ENCODE measurements around the gene STAG2.
"Not testable (repeated sequence)": the region's sequence is repeated elsewhere in the genome, so short reads cannot be mapped to it uniquely, and the experiment has no call there.

The STAG2 gene

DNA sequence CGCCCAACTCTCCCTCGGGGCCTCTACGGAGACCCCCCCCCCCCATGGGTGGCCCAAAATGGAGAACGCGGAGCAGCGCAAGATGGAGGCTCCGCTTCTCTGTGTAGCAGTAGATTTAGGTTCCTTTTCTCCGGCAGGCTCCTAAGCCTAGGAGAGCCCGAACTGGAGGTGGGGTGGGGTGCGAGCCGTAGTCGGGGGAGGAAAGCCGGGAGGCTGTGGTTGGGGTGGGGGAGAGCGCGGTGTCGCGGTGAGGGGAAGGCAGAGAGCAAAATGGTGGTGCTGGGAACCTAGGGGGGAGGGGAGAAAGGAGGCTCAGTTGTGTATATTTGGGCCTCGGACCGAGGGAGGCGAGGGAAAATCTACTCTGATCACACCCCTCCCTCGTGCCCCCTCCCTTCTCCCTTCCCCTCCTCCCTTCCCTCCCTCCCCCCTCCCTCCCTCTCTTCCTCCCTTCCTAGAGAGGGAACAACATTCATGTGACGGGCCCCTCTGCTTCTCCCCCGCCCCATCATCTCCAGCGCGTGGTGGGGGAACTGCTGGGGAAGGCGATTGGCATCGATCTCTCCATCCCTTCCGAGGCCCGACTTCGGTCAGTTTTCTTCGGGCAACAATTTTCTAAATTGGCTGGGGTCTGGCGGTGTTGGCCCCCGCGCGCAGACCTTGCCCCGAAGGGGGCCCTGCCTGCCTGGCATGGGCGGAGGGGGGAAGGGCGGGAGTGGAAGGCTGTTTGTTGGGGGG is at the start of gene STAG2:
STAG2 (plus strand) TSS at position 439 of the 738 bp plus-strand sequence. CDS start 60,922 bp downstream, outside the sequence.
- peak; percentile 32 for DNase-seq

DNA sequence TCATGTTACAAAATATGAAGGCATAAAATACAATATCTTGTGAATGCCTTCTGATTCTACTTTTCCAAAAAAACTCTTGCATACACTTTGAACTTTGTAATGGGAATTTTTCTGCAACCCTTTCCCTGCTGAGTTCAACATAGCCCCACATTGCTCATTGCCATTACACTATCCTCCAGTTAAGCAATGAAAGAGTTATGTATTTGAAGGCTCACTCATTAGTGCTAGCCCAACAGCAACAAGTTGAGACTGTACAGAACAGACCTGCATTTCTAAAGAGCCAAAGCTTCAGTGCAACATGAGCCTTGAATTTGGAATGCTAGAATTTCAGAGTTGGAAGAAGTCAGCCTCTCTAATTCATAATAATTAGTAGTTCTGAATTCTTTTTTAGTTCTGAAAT is 44.4 kb upstream of the STAG2 start:
- DNase-seq, result no peak

DNA sequence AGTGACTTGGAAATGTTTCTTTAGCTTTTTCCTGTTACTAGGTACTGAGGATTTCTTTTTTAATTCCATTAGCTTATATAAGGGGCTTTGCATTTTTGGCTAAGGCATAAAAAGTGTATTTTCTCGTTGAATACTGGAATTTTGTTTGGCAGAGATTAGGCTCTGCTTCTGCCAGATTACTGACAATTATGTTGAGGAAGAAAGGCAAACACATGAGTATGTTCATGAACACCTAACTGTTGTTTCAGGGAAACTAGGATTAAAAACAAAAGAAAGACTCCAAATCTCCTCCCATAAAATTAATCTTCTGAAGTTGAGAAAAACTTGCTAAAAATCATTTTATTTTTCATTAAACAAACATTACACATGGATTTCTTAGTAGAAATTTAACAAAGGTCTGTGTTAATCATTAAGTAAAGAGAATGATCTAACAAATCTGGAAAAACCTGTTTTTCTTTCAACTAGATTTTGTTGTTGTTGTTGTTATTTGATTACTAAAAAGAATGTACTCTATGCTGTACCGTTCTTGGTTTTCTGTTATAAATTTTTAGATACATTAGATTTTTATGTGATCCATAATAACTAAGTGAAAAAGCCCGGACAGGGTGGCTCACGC is 43.3 kb upstream of the STAG2 start:
- no peak for DNase-seq

DNA sequence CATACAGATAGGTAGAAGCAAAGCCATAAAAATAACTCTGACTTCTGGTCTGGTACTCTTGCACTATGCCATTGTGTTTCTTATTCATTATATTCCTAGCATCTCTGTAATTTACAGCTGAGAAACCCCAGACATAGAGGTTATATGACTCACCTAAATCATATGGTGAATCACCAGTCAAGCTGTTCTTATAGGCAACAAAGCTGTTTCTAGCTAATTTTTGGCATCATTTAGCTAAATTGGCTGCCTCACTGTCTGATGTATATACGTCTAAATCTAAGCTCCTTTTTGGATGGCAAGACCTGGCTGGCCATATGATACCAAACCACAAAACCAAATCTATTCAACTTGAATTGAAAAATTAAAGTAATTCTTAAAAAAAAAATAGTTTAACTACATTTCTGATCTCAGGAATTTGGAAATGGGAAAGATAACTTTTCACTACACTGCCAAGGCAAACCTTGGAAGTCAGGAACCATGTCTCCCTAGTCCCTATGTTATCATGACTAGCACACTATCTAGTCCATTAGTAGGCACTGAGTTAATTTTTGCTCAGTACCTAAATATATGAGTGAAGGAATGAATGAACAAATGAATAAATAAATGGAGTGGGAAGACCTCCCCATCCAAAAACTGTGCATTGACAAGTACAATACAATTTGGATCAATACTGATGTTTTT is 41.3 kb upstream of the STAG2 start:
- DNase-seq, result no peak

DNA sequence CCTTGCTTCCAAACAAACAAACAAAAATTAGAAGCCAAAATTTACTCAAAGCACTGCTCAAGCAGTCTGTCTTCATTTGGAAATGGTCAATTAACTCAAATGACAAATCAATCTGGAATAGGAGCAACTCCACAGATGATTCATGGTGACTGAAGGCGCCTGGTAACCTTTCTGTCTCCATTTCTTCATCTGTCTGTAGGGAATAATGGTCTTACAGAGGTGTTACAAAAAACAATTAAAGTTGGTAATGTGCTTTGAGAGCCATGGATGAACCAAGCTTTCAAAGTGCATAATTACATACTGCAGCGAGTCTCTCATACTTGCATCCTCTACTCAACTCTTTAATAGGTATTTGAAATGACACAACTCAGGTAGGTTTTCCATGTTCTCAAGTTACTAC is 38.3 kb upstream of the STAG2 start:
- DNase-seq, result no peak

DNA sequence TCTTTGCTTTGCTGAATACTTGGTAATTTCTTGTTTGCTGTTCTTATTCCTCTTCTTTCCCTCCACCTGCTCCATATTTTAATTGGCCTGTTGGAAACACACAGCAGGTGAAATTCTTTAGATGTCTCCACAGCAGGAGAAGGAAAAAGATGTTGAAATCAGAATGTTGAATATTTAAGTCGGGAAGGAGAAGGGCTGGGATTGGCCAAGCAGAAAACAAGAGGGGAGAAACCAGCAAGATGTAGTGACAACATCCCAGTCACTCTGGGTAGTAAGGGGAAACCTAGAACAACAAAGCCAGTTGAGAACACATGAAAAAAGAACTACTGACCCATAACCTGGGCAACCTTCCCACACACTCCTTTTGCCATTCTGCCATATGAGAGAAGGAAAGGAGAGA is 37.3 kb upstream of the STAG2 start:
- DNase-seq, result no peak

DNA sequence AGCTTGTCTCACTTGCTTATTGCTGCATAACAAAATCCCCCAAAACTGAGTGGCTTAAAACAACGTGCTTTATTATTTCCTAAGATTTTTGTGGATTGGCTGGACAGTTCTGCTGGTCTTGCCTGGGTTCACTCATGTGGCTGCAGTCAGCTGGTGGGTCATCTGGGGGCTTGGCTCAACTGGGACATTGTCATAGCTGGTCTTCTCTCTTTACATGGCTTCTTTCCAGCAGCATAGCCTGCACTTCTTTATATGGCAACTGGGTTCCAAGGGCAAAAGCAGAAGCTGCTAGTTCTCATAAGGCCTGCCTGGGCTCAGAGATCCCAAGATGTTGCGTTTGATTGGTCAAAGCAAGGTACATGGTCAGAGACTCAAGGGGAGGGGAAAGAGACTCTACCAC is 33.7 kb upstream of the STAG2 start:
- no peak for DNase-seq

DNA sequence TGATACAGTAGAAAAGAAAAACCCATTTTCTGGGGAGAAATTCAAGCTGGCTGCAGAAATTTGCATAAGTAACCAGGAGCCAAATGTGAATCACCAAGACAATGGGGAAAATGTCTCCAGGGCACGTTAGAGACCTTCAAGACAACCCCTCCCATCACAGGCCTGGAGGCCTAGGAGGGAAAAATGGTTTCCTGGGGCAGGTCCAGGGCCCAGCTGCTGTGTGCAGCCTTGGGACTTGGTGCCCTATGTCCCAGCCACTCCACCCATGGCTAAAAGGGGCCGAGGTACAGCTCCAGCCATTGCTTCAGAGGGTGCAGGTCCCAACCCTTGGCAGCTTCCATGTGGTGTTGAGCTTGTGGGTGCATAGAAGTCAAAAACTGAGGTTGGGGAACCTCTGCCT is 29.5 kb upstream of the STAG2 start:
- DNase-seq, result not testable (repeated sequence)

DNA sequence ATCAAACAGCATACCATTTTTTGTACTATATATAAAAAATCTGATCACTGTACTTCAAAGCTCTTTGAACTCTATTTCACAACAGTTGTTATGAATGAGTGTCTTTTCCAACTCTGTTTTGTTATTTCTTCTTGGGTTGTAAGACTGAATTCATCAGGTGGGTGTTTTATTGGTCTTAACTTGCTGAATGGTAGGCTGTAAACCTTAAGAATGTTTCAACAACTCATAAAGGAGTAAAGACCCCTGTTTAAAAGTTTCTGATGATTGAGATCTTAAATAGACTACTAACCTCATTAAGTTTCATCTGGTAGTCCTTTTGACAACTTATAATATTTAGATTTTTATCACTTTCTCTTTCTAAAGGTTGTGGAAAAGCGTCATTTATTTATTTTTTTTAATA is 18.4 kb upstream of the STAG2 start:
- DNase-seq, result no peak

DNA sequence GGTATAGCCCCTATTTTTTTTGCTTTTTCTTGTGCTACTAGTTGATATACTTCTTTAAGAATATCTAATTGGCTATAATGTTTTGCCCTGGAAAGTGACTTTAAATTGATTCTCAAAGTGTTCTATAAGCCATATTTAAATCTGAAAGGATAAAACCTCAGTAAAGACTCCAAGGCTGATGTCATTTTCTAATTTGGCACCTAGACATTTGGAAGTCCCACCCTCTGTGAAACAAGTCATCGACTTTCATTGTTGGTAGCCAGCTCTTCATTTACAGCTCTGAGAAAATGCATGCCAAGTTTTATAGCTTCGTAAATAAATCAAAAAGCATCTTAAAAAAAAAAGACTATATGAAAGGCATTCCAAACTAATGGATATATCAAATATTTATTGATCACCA is 18.0 kb upstream of the STAG2 start:
- no peak for DNase-seq

DNA sequence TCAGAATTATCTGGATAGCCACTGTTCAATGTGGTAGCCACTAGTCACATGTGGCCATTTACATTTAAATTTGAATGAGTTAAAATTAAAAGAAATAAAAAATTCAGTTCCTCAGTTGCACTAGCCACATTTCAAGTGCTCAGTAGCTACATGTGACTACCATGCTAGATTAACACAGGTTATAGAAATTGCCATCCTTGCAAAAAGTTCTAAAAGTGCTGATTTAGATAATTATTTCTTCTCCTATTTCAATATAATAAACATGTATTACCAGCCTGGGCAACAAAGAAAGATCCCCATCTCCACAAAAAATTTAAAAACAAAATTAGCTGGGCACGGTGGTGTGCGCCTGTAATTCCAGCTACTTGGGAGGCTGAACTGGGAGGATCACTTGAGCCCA is 11.7 kb upstream of the STAG2 start:
- no peak for DNase-seq

DNA sequence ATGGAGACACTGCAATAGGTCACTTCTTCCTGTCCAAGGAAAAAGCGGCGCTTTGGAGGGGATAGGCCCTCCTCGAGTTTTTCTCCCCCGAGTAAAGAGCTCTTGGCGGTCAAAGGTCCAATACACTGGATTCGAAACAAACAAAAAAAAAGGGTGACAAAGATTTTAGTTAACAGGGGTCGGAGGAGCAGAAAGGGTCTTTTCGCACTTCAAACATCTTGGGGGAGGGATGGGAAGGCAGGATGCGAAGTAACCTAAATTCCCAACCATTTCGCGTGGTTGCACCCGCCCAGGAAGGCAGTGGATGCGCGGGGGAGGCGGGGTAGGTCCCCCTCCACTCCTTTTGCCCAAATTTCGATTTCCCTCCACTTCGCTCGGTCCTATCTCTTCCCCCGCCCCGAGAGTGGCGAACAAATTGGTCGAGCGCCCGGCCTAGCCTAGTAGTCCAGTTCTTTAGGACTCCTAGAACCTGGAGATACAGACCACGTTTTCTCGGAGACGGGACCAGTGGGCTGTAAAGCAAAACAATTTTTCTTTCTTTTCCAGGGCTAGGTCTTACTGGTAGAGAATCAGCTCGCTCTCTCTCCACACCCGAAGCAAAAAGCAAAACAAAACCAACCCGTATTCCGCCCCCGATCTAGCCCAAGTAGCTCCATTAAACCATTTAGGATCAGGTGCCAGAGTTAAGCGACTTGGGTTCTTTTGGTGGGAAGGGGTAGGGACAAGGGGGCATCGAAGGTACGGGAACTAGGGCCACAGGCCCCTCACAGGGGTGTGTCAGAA is 2.0 kb upstream of the STAG2 start:
- no peak for DNase-seq

DNA sequence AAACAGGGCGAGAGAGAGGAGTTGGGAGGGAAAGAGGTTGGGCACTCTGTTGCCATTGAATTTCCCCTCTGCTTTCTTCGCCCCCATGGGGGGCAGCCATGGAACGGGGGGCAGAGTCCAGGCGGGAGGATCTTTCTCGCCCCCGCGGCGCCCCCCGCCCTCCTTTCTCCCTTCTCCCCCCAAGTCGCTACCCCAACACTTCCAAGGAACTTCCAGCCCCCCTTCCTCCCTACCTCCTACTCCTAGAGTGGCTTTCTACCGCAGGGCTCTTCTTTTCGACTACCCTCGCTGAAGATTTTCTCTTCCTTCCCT is 594 bp upstream of the STAG2 start:
- no peak for DNase-seq

DNA sequence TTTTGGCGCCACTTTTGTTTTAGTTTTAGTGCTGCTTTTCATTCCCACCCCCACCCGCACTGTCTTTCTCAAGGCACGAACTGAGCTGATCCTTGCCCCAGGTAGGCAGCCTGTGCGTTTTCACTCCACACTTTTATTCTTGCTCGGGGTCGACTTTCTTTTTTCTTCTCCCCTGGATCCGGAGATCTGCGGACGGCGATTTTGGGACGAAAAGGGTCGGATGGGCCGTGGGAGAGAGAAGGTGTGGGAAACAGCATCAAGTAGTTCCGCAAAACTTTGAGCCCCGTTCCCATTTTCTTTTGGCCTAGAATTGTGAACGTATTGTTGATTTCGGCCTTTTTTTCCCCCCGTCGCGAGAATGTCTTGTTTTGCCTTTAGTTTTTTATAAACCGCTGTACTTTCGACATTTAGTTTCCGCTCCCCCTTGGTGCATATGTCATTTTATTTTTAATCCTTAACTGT is 531 bp downstream of the STAG2 start:
- no peak for DNase-seq

DNA sequence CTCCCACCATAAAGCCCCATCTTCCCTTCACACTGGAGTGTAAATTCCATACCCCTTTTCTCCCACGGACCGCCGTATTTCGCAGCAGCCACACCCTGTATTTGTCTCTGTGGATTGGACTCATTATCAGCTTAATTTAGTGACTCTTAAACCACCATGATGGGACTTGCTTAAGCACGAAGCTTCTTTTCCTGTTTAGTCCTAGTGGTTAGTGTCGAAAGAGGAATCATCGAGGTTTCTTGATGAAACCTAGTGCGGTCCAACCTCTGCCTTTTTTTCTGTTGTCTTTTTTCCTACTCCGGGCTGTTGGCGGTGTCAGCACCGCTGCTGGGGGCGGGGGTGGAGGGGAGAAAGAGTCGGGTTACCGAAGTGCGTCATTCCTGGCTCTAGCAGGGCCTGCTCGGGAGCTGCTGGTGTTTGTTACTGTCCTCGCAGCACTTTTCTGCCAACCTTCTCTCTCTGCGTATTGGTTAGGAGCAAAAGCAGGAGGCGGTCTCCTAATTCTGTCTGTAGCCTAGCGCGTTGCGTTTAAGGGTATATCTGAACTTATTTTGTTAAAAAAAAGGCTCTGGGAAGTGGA is 1.4 kb downstream of the STAG2 start:
- DNase-seq, result peak; percentile 74

DNA sequence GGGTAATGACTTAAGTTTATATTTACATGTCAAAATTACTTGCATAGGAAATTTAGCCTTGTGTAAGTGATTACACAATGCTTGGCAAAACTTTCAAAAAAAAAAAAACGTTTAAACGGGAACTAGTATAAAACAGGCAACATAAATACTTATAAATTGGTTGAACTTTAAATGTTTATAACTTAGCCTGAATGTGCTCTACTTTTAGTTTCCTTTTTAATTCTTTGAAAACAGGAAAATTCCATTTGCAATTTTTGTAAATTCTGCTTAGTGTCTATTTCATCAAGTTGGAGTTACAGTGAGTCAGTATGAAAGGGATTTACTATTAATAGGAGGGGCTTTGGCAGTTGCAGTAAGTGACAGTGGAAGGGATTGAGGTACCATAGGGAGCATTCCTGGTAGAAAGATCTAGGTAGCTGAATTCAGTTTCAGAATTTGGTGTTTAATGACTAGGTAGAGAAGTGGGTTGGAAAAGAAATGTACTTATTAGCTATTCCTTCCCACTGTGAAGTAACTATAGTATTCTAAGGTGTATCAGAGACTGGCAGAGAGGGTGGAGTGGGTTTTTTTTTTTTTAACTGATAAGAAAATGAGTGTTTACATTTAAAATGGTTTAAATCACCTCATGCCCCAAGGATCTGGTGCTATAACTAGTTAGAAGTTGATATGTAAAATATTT is 2.8 kb downstream of the STAG2 start:
- no peak for DNase-seq

DNA sequence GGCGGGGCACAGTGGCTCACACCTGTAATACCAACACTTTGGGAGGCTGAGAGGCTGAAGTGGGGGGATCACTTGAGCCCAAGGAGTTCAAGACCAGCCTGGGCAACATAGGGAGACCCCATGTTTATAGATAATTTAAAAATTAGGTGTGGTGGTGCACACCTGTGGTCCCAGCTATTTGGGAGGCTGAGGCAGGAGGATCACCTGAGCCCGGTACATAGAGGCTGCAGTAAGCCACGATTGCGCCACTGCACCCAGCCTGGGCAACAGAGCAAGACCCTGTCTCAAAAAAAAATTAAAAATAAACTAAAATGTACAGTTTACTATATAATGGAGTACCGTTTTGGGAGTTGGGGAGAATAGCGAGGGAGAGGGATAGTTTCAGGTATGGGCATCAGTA is 4.2 kb downstream of the STAG2 start:
- no peak for DNase-seq

DNA sequence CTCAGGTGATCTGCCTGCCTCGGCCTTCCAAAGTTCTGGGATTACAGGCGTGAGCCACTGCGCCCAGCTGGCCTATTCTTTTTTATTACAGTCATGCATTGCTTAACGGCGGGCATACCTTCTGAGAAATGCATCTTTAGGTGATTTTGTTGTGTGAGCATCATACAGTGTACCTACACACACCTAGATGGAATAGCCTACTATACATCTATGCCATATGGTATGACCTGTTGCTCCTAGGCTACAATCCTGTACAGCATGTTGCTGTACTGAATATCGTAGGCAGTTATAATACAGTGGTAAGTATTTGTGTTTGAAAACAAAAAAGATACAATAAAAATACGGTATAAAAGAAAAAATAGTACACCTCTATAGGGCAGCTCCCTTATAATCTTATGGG is 6.0 kb downstream of the STAG2 start:
- no peak for DNase-seq

DNA sequence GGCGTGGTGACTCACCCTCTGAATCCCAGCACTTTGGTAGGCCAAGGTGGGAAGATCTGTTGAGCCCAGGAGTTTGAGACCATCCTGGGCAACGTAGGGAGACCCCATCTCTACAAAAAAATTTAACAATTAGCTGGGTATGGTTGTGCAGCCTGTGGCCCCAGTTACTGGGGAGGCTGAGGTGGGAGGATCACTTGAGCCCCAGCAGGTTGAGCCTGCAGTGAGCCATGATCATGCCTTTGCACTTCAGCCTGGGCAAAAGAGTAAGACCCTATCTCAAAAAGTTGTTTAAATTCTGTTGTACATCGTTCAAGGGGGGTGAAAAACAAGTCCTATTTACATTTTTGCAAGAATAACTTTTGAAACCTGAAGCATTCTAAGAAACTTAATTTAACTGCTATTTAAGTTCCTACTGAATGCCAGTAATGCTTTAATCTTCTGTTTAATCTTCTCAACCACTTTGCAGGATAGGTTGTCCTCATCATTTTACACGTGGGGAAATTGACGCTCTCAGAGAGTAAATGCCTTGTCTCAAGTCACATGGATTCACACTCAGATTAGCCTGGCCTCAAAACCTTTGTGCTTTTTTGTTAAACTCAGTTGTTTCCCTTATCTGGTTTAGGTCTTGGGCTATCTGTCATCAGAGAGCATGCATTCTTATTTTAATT is 7.0 kb downstream of the STAG2 start:
- DNase-seq, result no peak

DNA sequence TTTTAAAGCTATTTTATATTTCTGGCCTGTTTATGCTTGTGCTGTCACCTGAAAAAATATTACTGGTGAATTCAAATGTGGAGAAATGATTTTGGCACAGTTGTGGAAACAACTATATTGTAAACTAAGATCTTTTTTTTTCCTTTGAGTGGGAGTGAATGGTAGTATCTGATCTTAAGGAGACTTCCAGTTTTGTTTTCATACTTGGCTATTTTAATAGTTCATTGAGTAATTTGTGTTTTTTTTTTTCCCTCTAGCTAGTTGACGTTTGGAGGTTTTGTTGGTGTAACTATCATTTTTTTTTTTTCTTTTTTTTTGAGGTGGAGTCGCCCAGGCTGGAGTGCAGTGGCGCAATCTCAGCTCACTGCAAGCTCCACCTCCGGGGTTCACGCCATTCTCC is 10.5 kb downstream of the STAG2 start:
- DNase-seq, result peak; percentile 45

DNA sequence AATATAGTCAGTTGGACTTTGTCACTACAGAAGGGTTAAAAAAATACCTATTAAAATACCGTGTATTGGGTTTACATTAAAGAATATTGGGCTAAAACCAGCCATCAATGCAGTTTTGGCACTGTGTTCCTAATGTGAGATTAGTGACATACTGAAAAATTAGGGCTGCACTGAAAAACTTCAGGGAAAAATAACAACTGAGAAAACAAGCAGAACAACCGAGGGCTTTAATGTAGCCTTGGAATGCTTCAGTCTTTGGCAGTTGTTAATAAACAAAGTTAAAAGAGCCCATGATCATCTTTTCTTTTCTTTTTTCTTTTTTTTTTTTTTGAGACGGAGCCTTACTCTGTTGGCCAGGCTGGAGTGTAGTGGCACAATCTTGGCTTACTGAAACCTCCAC is 12.4 kb downstream of the STAG2 start:
- no peak for DNase-seq

DNA sequence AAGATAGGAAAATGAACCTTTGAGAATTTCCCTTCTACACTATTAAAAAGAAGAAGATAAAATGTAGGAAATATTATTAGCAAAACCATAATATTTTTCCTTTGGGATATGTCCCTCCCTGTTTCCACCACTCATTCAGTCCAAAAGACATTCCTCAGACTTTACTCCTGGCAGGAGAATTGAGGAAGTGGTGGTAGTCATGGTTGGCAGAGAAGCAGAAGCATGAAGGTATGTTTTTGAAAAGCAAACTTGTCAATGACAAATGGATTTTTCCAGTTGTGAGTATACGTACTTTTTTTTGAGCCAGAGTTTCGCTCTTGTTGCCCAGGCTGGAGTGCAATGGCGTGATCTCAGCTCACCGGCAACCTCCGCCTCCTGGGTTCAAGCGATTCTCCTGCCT is 13.7 kb downstream of the STAG2 start:
- no peak for DNase-seq

All from SIG-M5 (cell line).